Stimulated activated CD8-positive, alpha-beta memory T cell treated with anti-CD3 and anti-CD28 coated beads, Interleukin-7, amount 100 ng/mL, for 24 hours (primary cell): ENCODE results near the gene RAB20.
"Not testable (repeated sequence)": the region's sequence is repeated elsewhere in the genome, so short reads cannot be mapped to it uniquely, and the experiment has no call there.

Source experiments
- DNase-seq: peaks from one replicate; pipeline ENCODE4 v3.0.0-alpha.2; 2020; ENCODE audit warnings: low read depth

Gene RAB20

GRCh38 chr13:110554227-110554836, 7.2 kb downstream of the RAB20 start:
- no peak for DNase-seq

GRCh38 chr13:110553417-110553816, 8.1 kb downstream of the RAB20 start:
- no peak for DNase-seq

GRCh38 chr13:110552767-110553166, 8.8 kb downstream of the RAB20 start:
- DNase-seq: no peak

- no peak for DNase-seq
Observed at GRCh38 chr13:110551284-110551683, 10.2 kb downstream of the RAB20 start.

GRCh38 chr13:110549795-110550160, 11.7 kb downstream of the RAB20 start:
- DNase-seq: no peak

GRCh38 chr13:110548891-110549794, 12.4 kb downstream of the RAB20 start:
- DNase-seq: no peak

GRCh38 chr13:110546926-110547325, 14.6 kb downstream of the RAB20 start:
- DNase-seq: no peak

- no peak for DNase-seq
Observed at GRCh38 chr13:110546378-110546777, 15.1 kb downstream of the RAB20 start.

- no peak for DNase-seq
Observed at GRCh38 chr13:110542169-110542796, 19.2 kb downstream of the RAB20 start.

GRCh38 chr13:110541526-110541920, 20.0 kb downstream of the RAB20 start:
- DNase-seq: no peak

- DNase-seq: no peak
Observed at GRCh38 chr13:110540871-110541525, 20.5 kb downstream of the RAB20 start.

- DNase-seq: no peak
Observed at GRCh38 chr13:110539894-110540293, 21.6 kb downstream of the RAB20 start.

GRCh38 chr13:110538632-110539031, 22.9 kb downstream of the RAB20 start:
- DNase-seq: no peak

- no peak for DNase-seq
Observed at GRCh38 chr13:110536006-110536693, 25.4 kb downstream of the RAB20 start.

GRCh38 chr13:110535526-110535925, 26.0 kb downstream of the RAB20 start:
- no peak for DNase-seq

- no peak for DNase-seq
Observed at GRCh38 chr13:110533771-110534670, 27.5 kb downstream of the RAB20 start.

GRCh38 chr13:110532258-110532657, 29.3 kb downstream of the RAB20 start:
- DNase-seq: not testable (repeated sequence)

GRCh38 chr13:110531671-110532083, 29.8 kb downstream of the RAB20 start:
- DNase-seq: no peak

- no peak for DNase-seq
Observed at GRCh38 chr13:110531100-110531499, 30.4 kb downstream of the RAB20 start.

- DNase-seq: no peak
Observed at GRCh38 chr13:110529522-110530311, 31.8 kb downstream of the RAB20 start.
